ENCODE results near the gene WDR93. TPM values are rescaled to one million over a fixed set of nuclear protein-coding genes. Genes with fewer than 3 reads are reported as not detected.

Gene WDR93
- total and polyA plus RNA-seq, 8 donors, result 0.09 to 0.92 (median 0.15) TPM; not detected in 1

DNA sequence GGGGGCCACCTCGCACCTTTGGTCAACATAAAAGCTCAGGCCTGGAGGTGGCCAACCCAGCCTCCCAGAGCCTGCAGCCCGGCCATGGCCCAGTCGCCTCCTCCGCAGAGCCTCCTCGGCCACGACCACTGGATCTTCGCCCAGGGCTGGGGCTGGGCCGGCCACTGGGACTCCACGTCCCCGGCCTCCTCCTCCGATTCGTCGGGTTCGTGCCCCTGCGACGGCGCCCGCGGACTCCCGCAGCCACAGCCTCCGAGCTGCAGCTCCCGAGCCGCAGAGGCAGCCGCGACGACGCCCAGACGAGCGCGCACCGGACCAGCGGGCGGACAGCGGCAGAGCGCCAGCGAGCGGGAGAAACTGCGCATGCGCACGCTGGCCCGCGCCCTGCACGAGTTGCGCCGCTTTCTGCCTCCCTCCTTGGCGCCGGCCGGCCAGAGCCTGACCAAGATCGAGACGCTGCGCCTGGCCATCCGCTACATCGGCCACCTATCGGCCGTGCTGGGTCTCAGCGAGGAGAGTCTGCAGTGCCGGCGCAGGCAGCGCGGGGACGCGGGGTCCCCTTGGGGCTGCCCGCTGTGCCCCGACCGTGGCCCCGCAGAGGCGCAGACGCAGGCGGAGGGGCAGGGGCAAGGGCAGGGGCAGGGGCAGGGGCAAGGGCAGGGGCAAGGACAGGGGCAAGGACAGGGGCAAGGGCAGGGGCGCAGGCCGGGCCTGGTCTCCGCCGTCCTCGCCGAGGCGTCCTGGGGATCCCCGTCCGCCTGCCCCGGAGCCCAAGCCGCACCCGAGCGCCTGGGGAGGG is 85.9 kb downstream of the WDR93 start, which contains the start of gene MESP2:
Gene MESP2 (plus strand): TSS at position 59 of the 799 bp plus-strand sequence. CDS start 26 bp downstream, at position 85.
- no peak for FAIRE-seq
- WGBS, 2 donors, result 13 to 14% methylated on average over 73 to 82 of the region's 82 CpGs
- Histone ChIP-seq H3K9me3 (no peaks in the 10 kb centered on the region), H3K36me3 (no peaks in the 10 kb centered on the region), H3K27ac (no peak within 1 kb of the TSS), H3K4me1 (peaks cover 6 to 16% (median 7%) of the 10 kb centered on the region in 3 donors), H3K27me3 (no peaks in the 10 kb centered on the region), H3K4me3 (peak within 1 kb of the TSS in 3 of 4 donors; percentile 26 to 40 (median 33))
- TF ChIP-seq, protein P1, sequence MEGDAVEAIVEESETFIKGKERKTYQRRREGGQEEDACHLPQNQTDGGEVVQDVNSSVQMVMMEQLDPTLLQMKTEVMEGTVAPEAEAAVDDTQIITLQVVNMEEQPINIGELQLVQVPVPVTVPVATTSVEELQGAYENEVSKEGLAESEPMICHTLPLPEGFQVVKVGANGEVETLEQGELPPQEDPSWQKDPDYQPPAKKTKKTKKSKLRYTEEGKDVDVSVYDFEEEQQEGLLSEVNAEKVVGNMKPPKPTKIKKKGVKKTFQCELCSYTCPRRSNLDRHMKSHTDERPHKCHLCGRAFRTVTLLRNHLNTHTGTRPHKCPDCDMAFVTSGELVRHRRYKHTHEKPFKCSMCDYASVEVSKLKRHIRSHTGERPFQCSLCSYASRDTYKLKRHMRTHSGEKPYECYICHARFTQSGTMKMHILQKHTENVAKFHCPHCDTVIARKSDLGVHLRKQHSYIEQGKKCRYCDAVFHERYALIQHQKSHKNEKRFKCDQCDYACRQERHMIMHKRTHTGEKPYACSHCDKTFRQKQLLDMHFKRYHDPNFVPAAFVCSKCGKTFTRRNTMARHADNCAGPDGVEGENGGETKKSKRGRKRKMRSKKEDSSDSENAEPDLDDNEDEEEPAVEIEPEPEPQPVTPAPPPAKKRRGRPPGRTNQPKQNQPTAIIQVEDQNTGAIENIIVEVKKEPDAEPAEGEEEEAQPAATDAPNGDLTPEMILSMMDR (IDR thresholded peaks at IDR 0.05), result peak in 2 of 4 donors; percentile 13 to 27
- intact Hi-C loops (cut with DNase I), result no loop called here
- peak; percentile 75 to 94 (median 88) for DNase-seq
- peak; percentile 88 to 93 (median 90) for ATAC-seq

GRCh38 chr15:89777073-89777751 is 86.6 kb downstream of the WDR93 start:
- no peaks in the 10 kb centered on the region for H3K9me3 ChIP-seq
- peak overlapping the region in 1 of 4 donors; percentile 40 for H3K4me3 ChIP-seq
- H3K4me1 ChIP-seq, result peaks cover 6 to 16% (median 7%) of the 10 kb centered on the region in 3 donors
- no peak for ATAC-seq
- peak in 2 of 6 donors; percentile 17 to 26 for DNase-seq
- WGBS, 2 donors, result 78 to 82% methylated on average over 25 of the region's 25 CpGs
- no peaks in the 10 kb centered on the region for H3K36me3 ChIP-seq
- intact Hi-C loops (cut with DNase I), result no loop called here
- no peaks in the 10 kb centered on the region for H3K27me3 ChIP-seq
- TF ChIP-seq, protein P1 (IDR thresholded peaks at IDR 0.05), result no peak
- no peak overlapping the region for H3K27ac ChIP-seq
- no peak for FAIRE-seq

DNA sequence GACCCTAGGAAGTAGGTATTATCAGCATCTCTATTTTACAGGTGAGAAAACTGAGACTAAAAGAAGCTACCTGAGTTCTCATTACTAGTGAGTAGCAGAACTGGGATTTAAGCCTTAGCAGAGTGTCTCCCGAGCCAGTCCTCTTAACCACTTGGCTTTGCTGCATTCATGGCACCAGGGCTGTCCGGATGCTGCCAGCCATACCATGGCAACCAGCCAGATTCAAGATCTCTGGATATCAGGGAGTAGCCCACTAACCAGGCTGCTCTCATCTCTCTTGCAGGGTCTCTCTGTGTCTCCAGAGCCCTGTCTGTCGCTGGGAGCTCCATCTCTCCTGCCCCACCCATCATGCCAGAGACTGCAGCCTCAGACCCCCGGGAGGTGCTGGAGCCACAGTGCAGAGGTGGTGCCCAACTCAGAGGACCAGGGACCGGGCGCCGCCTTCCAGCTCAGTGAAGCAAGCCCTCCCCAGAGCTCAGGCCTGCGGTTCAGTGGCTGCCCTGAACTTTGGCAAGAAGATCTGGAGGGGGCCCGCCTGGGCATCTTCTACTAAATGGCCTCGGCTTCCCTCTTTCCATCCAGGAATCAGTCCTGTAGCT is 87.3 kb downstream of the WDR93 start:
- Histone ChIP-seq H3K27me3 (no peaks in the 10 kb centered on the region), H3K4me3 (no peak overlapping the region), H3K4me1 (peaks cover 6 to 11% (median 10%) of the 10 kb centered on the region in 3 donors), H3K27ac (no peak overlapping the region), H3K36me3 (no peaks in the 10 kb centered on the region), H3K9me3 (no peaks in the 10 kb centered on the region)
- TF ChIP-seq, protein P1 (IDR thresholded peaks at IDR 0.05), result no peak
- intact Hi-C loops (cut with DNase I), result no loop called here
- ATAC-seq, result no peak
- no peak for DNase-seq
- 88 to 90% methylated on average over 10 of the region's 10 CpGs for WGBS, 2 donors
- no peak for FAIRE-seq

DNA sequence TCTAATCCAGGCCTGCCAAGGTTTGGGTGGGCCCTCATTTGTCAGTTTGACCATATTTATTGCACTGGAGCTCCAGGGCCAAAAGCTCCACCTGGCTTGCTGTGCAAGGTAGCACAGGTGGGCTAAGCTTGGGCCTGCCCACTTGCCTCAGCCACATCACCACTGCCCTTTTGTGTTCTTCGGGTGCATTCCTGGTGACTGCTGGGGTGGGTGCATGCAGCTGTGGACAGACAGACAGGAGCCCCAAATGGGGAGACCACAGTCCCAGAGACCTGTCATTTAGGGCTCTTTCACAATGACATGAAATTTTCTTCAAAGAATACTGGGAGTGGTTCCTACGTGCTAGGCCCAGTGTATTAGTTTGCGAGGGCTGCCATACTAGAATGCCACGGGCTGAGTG is 88.2 kb downstream of the WDR93 start:
- intact Hi-C loops (cut with DNase I), result no loop called here
- peaks cover 3 to 18% (median 6%) of the 10 kb centered on the region in 3 donors for H3K4me1 ChIP-seq
- WGBS, 2 donors, result 92 to 93% methylated on average over 4 of the region's 4 CpGs
- TF ChIP-seq, protein P1 (IDR thresholded peaks at IDR 0.05), result no peak
- H3K27me3 ChIP-seq, result no peaks in the 10 kb centered on the region
- no peak overlapping the region for H3K27ac ChIP-seq
- DNase-seq (no peak), ATAC-seq (no peak), FAIRE-seq (no peak)
- H3K36me3 ChIP-seq, result no peaks in the 10 kb centered on the region
- no peak overlapping the region for H3K4me3 ChIP-seq
- H3K9me3 ChIP-seq, result no peaks in the 10 kb centered on the region
